H1 (cell line): ENCODE results near the gene L3MBTL4.

ENCODE experiments used
- BCL11A ChIP-seq, 2 experiments: IDR thresholded peaks; one replicate each; pipeline ENCODE4 v1.6.1; 2011; ENCODE audit warnings: low read depth in 2 of 2, low read length in 2 of 2, mild to moderate bottlenecking in 2 of 2
- BRCA1 ChIP-seq: IDR thresholded peaks from 2 replicates; pipeline ENCODE4 v1.6.1; 2012; ENCODE audit warnings: low read depth, low read length, improper control_type of control experiment
- CEBPB ChIP-seq: IDR thresholded peaks from 2 replicates; pipeline ENCODE4 v1.6.1; 2012; ENCODE audit warnings: low read depth, low read length
- CTCF ChIP-seq, 3 experiments: IDR thresholded peaks; 1 replicate in 2 of 3; 2 replicates in 1 of 3; pipeline versions ENCODE4 v1.5.1 to v1.6.1; 2011; ENCODE audit warnings: low read length in 3 of 3, mild to moderate bottlenecking in 3 of 3, inconsistent platforms in 2 of 3, low read depth in 1 of 3, moderate library complexity in 1 of 3; ENCODE audit not compliant: insufficient read depth in 1 of 3; ENCODE audit errors: control extremely low read depth in 1 of 3
- GTF2F1 ChIP-seq: IDR thresholded peaks from 2 replicates; pipeline ENCODE4 v1.6.1; 2012; ENCODE audit warnings: low read depth, low read length, improper control_type of control experiment, borderline replicate concordance
- PHF8 ChIP-seq: fragments of 200-600 bp; sonication (generic); conservative IDR thresholded peaks from 2 replicates; pipeline ENCODE4 v1.7.1; 2012; ENCODE audit warnings: low read depth, mild to moderate bottlenecking, inconsistent platforms, low read length, moderate library complexity
- POLR2A ChIP-seq, 2 experiments: IDR thresholded peaks; 1 replicate in 1 of 2; 2 replicates in 1 of 2; pipeline ENCODE4 v1.6.1; 2011; ENCODE audit warnings: low read depth in 2 of 2, low read length in 2 of 2, mild to moderate bottlenecking in 2 of 2; ENCODE audit errors: control extremely low read depth in 1 of 2

DNA sequence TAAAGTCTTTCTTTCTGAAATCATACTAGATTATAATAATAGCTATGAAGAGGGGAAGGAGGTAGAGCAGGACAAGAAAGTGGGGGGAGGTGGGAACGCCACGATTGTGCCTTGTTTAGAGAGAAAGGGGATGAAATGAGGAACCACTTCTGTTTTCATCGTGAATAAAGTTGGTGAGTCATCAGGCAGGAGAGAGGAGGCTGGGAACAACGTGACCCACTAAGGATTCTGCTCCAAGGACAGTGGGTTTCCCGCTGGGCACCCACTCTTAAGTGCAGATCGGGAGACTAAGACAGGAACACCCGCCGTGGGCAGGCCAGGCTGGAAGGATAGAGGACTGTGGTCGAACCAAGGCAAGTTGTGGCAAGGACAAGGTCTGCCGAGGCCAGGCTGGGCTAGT, 158.2 kb downstream of the L3MBTL4 start:
- TF ChIP-seq PHF8 (no peak), POLR2A (IDR thresholded peaks at IDR 0.05; ENCODE audit: control extremely low read depth in 1 of 2, low read depth in 2 of 2, low read length in 2 of 2) (no peak), GTF2F1 (no peak), CTCF (IDR thresholded peaks at IDR 0.05; ENCODE audit: control extremely low read depth in 1 of 3, insufficient read depth in 1 of 3, low read depth in 1 of 3, low read length in 3 of 3) (no peak), BRCA1 (no peak), BCL11A (IDR thresholded peaks at IDR 0.05; ENCODE audit: low read depth in 2 of 2, low read length in 2 of 2) (no peak), CEBPB (no peak)
